Activated naive CD4-positive, alpha-beta T cell treated with anti-CD3 and anti-CD28 coated beads, Interleukin-2, amount 50 U/mL, for 16 hours (primary cell): ENCODE measurements around the gene EIF6.
"Not testable (repeated sequence)": the region's sequence is repeated elsewhere in the genome, so short reads cannot be mapped to it uniquely, and the experiment has no call there.

Experiments used
- DNase-seq: peaks from one replicate; pipeline ENCODE4 v3.0.0-alpha.2; 2020

Gene EIF6

DNA sequence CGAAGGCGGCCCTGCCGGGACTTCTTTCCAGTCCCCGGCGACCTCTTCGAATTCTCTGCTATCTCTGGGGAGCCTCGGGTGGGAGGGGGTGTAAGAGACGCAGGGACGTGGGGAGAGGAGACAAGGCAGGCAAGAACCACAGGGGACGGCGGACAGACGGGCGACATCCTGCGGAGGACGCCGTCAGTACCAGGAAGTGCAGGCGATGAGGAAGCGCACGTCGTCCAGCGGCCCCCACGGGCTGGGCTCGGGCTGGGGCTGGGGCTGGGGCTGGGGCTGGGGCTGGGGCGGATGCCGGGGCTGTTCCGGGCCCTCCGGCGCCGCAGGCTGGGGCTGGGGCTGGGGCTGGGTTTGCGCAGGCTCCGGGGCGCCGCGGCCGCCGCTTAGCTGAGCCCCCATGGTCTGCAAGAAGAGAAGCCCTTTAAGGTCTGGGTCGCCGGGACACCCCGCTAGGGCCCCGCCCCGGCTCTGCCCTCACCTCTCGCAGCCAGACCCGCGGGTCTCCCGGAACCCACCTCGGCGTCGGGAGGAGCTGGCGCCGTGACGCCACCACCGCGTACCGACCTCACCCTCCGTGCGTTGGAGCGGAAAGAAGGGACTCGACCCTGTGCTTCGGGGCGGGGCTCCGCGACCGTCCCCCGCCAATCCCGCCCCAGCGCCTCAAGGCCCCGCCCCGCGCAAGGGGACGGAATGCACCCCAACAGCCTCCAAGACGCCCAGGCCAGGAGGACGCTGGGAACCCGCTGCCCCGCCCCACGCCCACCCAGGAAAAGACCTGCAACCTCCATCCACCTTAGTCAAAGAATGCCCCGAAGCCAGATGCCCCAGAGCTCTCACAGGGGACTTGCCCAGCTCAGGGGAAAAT is 6.8 kb downstream of the EIF6 start, which contains the start of gene MMP24OS:
Gene MMP24OS (minus strand): TSS at position 592 of the 865 bp plus-strand sequence. CDS start 193 bp downstream, at position 399.
- peak; percentile 87 for DNase-seq

- no peak for DNase-seq
Observed at GRCh38 chr20:35277127-35277526, 7.4 kb downstream of the EIF6 start.

GRCh38 chr20:35276408-35276807 is 8.2 kb downstream of the EIF6 start:
- DNase-seq = no peak

DNA sequence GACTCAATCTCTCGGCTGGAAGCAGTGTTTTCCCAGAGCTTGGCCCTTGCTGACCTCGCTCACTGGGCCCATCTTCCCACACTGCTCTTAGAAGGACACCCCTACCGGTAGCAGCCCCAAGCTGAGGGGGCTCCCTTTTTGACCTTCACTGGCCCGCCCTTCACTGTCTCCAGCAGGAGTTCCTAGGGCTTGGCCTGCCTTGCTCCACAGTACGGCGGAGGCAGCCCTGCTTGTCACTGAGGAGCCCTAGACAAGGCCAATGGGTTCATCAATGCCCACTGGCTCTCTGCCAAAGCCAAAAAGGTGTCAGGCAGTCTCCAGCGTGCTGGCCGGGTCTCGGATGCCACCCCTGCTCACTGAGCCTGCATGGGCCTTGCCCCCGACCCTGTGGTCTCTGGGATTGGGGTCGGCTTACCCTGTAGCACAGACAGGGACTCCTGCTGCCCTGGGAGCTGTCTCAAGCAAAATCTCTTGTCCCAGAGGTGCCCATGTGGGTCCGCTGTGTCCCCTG is 8.8 kb downstream of the EIF6 start:
- no peak for DNase-seq

DNA sequence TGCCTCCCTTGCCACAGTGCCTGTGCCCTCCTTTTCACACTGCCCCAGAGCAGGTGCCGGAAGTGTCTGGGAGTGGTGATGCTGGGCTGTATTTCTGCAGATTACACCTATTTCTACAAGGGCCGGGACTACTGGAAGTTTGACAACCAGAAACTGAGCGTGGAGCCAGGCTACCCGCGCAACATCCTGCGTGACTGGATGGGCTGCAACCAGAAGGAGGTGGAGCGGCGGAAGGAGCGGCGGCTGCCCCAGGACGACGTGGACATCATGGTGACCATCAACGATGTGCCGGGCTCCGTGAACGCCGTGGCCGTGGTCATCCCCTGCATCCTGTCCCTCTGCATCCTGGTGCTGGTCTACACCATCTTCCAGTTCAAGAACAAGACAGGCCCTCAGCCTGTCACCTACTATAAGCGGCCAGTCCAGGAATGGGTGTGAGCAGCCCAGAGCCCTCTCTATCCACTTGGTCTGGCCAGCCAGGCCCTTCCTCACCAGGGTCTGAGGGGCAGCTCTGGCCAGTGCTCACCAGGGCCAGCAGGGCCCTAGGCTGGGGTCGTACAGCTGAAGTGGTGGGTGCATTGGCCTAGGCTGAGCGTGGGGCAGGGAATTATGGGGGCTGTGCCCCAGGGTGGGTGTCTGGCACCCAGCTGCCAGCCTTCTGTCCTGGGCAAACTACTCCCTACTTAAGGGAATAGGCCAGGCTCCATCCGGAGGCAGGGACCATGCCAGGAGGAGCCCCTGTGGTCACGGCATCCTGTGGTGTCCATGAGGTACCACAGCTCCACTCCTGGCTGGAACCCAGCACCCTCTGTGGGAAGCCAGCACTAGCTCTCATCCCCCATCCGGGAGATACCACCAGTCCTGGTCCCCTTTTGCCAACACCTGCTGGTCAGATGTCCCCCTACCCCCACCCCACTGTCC is 10.1 kb downstream of the EIF6 start:
- DNase-seq = no peak

- DNase-seq = no peak
Observed at GRCh38 chr20:35273449-35274171, 11.0 kb downstream of the EIF6 start.

DNA sequence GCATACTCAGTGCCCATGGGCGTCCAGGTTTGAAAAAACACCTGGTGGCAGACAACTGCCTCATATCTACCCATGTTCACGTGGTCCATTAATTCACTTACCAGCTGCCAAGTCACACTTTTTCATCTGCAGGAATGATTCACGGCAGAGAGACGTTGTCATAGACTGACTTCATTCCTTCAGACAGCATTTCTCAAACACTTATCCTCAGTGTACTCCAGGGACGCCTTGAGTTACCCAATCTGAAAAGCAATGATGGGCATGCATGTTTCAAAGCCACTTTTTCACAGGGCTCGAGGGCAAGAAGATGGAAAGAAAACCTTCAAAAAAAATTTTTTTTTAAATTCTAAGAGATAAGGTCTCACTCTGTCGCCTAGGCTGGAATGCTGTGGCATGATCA is 12.7 kb downstream of the EIF6 start:
- no peak for DNase-seq

DNA sequence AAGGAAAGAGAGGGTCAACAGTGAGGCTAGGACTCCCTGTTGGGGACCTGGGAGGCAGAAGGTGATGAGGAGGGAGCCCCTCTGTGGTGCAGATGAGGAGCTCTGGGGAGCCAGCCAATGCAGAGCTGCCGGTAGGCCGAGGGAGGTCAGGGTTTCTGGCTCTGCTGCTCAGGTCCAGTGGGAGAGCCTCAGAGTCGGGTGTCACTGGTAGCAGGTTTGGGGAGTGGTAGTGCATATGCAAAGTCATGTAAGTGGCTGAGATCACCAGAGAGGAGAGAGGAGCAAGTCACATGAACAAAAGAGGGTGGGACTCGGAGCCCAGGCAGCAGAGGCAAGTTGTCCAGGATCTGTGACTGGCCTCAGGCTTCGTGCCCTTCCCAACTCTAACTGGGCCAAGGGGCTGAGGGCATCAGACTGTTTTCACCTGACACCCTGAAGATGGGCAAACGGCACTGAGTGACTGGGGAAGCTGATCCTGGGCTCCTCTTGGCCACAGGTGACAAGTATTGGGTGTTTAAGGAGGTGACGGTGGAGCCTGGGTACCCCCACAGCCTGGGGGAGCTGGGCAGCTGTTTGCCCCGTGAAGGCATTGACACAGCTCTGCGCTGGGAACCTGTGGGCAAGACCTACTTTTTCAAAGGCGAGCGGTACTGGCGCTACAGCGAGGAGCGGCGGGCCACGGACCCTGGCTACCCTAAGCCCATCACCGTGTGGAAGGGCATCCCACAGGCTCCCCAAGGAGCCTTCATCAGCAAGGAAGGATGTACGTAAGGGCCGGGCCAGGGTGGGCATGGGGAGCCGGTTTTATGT is 13.3 kb downstream of the EIF6 start:
- DNase-seq = no peak

- DNase-seq = no peak
Observed at GRCh38 chr20:35270021-35270902, 14.3 kb downstream of the EIF6 start.

DNA sequence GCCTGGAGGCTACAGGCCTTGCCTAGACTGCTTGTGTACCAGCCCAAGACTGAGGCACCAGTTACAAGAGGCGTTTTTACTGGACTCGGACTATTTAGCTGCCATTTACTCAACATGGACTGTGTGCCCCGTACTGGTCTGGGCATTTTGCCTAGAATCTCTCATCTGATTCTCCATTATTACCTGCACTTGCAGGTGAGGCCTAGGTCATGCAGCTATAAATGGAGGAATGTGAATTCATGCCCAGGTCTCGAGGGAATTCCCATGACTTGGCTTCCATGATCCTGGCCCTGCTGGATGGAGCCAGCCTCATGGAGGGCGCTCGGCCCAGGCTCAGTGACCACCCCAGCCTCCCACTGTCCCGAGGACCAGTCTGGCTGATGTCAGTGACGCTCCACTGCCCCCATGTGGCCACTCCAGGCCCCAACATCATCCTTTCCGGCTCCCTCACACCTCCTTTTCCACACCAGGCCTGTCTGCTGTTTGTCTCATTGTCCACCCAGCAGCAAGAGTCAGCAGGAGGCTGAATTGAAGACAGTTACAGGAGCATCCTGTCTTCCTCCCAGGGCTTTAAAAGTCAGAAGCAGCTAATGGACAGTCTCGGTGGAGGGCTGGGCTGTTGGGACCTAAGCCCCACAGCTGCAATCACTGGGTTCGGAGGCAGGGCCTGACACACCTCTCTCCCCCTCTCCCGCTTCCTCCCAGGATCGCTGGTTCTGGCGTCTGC is 15.4 kb downstream of the EIF6 start:
- peak; percentile 51 for DNase-seq

DNA sequence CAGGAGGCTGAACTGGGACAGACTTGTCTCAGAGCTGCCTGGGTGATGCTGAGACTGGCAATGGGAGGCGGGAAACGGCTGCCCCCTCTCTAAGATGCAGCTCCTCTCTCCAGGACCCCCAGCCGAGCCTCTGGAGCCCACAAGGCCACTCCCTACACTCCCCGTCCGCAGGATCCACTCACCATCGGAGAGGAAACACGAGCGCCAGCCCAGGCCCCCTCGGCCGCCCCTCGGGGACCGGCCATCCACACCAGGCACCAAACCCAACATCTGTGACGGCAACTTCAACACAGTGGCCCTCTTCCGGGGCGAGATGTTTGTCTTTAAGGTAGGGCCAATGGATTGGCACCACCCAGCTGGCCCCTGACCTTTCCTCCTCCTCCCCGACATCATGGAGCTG is 17.5 kb downstream of the EIF6 start:
- DNase-seq = no peak

DNA sequence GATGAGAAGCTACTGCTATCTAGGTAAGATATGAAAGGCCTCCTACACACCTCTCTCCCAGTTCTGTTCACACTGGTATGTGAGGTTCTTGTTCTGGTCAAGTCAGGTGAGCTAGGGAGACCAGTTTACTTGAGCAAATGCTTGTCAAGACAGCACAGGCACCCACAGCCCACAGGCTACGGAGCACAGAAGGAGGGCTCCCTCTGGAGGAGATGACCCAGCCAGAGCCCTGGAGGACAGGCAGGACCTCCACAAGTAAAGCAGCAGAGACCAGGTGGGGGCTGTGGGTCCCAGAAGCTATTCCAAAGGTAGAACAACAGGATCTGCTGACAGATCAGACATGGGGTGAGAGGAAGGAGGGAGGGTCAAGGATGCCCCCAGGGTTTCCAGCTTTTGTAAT is 19.8 kb downstream of the EIF6 start:
- no peak for DNase-seq

DNA sequence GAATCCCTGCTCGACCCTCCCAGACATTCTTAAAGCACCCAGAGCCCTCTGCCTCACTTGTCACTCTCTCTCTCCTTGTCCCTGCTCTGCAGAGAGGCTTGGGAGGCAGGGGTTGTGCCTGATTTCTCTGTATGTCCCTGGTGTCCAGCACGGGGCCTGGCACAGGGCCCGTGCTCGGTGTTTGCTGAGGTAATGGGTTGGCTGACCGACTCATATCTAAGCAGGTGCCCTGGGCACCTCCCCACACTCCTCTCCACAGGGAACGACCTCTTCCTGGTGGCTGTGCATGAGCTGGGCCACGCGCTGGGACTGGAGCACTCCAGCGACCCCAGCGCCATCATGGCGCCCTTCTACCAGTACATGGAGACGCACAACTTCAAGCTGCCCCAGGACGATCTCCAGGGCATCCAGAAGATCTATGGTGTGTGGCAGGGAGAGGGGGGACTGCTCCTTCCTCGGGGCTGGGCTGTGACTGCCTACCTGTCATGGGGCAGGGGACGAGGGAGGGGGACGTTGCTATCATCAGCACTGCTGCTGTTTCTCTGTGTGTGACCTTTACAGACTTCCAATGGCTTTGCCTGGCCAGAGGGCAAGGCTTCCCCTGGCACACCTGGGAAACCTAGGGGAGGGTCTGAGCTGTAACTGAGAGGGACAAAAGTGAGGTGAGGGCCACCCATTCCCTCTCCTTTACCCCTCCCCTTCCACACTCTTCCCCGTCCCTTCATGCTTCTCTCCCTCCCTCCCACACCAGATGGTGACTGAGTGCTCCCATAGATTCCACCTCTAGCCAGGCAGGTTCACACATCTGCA is 20.8 kb downstream of the EIF6 start:
- no peak for DNase-seq

- not testable (repeated sequence) for DNase-seq
Observed at GRCh38 chr20:35262731-35263531, 21.6 kb downstream of the EIF6 start.

DNA sequence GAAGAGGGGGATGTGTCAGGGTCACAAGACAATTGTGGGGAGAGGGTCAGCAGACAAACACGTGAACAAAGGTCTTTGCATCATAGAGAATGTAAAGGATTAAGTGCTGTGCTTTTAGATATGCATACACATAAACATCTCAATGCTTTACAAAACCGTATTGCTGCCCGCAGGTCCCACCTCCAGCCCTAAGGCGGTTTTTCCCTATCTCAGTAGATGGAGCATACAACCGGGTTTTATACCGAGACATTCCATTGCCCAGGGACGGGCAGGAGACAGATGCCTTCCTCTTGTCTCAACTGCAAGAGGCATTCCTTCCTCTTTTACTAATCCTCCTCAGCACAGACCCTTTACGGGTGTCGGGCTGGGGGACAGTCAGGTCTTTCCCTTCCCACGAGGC is 22.3 kb downstream of the EIF6 start:
- DNase-seq = not testable (repeated sequence)

- DNase-seq = no peak
Observed at GRCh38 chr20:35260426-35260825, 24.1 kb downstream of the EIF6 start.

GRCh38 chr20:35257175-35257909 is 27.2 kb downstream of the EIF6 start:
- DNase-seq = no peak
